Measurements from ENCODE around the gene IGFN1.
"Not testable (repeated sequence)": the region's sequence is repeated elsewhere in the genome, so short reads cannot be mapped to it uniquely, and the experiment has no call there.

The IGFN1 gene

DNA sequence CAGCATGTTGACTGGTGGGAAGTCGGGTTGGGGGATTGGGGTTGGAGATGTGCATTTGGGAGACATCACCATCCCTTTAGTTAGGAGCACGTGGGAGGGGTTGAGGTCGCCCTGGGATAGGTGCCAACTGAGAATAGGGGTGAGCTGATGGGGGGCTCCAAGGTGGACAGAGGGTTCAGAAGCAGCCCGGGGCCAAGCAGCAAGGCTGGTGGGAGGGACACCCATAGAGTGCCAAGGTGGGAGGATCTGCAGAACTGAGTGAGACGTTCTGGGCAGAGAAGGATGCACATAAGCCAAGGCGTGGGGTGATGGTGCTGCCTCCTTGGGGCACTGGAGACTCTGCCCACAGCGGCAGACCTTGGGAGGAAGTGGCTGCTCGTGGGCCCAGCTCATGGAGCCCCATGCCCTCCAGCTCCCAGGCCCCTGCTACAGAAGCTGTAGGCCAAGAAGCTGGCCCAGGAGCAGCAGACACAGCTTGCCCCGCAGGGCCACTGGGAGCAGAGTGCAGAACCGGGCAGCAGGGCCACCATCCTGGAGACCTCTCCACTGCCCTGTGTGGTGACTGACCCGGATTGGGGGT lies 61.3 kb downstream of the IGFN1 start:
- DNase-seq = no peak

DNA sequence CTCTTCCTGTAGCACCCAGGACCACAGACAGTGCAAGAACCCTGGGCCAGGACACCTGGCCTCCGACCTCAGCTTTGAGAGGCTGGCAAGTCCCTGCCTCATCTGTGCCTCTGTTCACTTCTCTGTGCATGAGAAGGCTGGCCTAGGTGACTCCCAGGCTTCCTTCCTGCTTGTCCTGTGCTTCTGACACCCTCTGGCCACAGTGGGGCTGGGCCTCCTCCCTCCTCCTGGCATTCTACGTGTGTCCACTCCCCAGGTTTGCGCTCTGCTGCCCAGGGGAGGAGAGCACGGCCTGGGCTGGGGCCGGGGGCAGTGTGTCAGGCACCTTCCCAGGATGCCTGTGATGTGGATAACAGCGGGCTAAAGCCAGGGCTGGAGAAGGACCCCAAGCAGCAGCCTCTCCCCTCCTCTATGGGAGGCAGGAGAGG lies 62.3 kb downstream of the IGFN1 start:
- no peak for DNase-seq

DNA sequence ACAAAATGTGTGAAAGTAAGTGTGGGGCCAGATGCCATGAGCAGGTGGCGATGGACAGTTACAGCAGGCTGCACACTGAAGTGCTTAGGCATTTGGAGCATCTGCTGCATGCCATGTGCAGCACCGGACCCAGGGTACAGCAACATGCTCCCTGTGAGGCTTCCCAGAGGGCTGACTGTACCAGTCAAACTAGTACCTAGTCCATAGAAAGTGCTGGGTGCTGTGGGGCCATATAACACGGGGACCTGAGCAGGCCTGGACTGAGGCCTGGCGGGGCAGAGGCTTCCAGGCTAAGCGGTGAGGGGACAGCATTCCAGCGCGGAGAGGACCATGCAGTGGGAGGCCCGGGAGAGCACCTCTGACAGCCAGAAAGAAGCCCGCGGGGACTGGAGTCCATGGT lies 62.8 kb downstream of the IGFN1 start:
- DNase-seq = no peak

DNA sequence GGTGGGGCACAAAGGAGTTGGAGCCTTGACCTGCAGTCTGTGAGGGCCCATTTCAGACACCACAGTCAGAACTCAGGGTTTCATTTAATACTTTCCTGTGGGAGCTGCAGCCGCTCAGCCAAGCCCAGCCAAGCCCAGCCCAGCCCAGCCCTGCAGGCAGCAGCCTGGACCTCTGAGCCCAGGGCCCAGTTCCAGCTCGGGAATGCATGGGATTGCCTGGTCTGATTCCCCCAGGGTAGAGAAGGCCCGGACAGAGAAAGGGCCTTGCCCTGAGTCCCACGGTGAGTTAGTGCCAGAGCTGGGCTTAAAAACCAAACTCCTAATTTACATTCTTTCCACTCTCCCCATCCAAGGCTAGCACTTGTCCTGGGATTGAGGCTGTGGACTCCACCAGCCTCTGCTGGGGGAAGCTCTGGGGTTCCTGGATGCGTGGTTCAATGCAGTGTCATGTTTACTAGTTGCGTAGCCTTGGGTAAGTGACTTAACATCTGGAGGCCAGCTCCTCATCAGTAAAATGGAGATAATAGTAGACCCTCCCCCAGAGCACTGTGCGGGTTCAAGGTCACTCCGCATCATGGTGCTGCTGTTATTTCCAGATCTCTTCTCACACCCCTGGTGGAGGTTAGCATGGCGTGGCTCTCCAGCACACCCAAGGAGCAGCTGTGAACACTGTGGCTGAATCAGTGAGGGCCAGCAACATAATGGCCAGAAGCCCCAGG lies 63.4 kb downstream of the IGFN1 start:
- DNase-seq = no peak

DNA sequence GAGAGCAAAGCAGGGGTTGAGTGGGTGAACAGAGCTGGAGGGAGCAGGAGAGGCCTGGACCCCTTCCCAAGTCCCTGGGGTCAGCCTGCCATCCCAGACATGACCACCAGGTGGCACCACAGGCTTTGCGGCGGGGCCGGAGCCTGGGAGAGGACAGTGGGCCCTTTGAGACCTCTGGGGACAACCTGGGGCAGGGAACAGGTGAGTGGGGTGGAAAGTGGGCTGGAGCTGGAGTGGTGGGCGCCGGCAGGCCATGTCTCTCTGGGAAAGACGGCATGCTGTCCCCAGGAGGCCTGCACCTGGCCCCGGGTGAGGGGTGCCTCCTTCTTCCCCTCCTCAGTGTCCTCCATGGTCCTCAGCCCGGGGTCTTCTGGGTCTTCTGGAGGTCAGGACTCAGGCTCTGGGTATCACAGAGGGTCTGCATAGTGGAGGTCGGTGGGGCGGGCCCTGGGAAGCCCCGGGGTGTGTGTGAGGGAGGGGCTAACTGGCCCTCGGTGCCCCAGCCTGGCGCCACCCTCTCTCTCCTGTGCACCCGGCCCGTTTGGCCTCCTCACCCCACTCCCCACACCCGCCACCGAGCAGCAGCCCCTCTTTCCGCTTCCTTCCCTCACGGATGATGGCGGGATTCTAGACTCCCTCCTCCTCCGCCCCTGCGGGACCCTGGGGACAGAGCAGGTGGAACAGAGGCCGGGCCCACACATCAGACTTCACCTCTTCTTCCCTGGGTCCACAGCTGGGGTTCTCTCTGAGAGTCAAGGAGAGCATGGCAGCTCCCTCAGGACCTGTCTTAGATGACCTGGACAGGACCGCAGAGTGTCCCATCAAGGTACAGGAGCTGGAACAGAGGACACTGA lies 64.2 kb downstream of the IGFN1 start:
- no peak for DNase-seq

DNA sequence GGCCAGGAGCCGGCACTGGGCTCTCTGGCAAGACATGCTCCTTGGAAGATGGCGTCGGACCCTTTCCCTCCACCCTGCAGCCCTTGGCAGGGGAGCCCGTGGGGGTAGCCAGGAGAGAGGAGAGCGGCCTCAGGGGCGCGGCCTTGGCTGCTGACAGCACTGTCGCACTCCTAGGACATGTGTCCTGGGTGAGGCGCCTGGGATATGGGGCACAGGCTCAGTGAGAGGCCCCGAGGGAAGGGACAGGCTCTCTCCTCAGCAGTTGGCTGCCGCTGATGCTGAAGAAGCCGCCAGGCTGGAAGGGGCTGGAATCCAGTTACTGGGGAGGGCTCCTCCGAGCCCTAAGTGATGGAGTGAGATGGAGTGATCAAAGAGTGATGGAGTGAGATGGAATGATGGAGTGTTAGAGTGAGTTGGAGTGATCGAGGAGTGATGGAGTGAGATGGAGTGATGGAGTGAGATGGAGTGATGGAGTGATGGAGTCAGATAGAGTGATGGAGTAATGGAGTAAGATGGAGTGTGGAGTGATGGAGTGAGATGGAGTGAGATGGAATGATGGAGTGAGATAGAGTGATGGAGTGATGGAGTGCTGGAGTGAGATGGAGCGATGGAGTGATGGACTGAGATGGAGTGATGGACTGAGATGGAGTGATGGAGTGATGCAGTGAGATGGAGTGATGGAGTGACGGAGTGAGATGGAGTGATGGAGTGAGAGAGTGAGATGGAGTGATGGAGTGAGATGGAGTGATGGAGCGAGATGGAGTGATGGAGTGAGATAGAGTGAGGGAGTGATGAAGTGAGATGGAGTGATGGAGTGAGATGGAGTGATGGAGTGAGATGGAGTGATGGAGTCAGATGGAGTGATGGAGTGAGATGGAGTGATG lies 65.1 kb downstream of the IGFN1 start:
- DNase-seq = no peak

DNA sequence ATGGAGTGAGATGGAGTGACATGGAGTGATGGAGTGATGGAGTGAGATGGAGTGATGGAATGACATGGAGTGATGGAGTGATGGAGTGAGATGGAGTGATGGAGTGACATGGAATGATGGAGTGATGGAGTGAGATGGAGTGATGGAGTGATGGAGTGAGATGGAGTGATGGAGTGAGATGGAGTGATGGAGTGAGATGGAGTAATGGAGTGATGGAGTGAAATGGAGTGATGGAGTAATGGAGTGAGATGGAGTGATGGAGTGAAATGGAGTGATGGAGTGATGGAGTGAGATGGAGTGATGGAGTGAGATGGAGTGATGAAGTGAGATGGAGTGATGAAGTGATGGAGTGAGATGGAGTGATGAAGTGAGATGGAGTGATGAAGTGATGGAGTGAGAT lies 67.5 kb downstream of the IGFN1 start:
- not testable (repeated sequence) for DNase-seq

DNA sequence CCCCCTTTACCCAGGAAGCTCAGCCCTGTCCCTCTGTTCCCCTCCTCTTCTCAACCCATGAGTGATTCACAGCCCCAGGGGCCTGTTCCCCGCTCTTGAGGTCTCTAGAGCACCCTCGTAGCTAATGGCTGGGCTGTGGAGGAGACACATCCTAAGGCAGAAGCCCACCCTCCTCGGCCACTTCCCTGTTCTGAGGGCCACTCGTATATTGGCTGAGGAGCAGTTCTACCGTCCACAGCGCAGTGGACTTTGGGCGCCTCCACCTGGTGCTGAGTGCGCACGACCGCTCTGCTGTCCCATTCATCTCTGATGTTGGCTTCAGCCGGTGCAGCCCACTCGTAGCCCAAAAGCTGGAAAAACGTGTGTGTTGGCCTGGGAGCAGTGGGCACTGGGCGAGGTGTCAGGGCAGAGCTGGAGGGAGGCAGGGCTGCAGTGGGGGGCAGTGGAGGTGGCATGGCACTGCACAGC lies 68.2 kb downstream of the IGFN1 start:
- DNase-seq = no peak

DNA sequence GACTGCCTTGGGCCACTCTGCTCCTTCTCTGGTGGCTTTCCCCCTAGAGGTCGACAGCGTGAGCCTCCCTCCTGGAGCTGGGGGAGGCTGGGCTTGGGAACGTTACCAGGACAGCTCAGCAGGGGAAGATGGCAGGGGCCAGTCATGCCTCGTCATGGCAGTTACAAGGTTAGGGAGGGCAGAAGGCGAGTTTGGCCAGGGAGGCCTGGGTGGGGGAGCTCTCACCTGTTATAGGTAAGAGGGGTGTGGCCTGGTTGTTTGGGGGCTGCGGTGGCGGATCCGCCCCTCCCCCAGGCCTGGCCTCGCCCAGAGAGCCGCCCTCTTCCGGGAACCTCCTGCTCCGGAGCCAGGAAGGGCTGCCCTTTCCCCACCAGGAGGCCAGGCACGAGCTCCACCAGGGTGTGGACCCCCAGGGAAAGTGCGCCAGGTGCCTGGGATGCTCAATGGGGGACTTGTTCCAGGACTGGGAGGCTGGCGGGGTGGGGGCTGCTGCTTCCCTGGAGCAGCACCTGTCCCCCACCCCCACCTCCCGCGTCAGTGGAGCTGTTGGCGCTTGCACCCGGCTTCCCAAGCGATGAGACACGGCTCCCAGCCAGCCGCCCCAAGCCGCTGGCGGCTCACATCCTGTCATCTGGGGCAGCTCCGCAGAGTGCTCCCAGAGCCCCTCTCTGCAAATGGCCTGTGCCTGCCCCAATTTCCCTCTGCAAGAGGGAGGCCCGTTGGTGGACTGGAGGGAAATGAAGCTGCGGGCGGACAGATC lies 69.0 kb downstream of the IGFN1 start:
- no peak for DNase-seq

DNA sequence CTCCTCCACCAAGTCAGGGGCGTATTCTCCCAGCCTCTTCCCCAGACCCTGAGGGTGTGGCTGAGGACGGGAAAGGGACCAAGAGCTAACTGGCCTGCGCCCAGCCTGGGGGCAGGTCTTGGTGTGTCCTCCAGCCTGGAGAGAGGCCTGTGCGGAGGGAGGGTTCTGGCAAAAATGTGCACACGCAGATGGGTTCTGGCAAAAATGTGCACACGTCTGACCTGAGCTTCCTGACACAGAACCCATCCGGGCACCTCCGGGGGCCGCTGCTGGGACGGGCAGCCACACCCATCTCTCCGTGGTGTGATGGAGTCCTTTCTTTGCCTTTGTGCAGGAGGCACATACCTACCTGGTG lies 69.6 kb downstream of the IGFN1 start:
- no peak for DNase-seq

DNA sequence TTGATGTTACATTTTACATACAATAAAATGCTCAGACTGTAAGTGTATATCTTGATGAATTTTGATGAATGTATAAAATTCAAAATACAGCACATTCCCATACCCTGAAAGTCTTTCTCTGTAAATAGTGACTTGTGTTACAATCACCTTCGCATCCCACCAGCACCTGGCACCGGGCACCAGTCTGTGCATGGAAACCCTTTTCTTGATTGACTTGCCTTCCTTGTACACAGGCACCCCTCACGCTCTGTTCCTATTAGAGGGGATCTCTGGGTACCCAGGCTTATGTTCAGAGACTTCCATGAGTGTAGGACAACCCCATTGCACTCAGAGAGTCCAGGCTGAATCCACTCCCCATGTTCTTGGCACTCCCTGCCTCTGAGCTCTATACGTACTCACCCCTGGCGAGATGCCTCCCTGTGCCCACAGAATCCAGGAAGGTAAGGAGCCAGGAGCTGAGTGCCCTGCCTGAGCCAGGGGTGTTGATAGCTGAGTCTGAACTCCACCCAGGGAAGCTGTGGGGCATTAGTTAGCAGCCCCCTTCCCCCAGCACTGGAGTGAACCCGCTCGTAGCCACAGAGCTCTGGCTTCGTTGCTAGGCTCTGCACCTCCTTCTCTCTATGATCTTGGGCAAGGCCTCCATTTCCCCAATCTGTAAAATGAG lies 70.2 kb downstream of the IGFN1 start:
- DNase-seq = no peak

DNA sequence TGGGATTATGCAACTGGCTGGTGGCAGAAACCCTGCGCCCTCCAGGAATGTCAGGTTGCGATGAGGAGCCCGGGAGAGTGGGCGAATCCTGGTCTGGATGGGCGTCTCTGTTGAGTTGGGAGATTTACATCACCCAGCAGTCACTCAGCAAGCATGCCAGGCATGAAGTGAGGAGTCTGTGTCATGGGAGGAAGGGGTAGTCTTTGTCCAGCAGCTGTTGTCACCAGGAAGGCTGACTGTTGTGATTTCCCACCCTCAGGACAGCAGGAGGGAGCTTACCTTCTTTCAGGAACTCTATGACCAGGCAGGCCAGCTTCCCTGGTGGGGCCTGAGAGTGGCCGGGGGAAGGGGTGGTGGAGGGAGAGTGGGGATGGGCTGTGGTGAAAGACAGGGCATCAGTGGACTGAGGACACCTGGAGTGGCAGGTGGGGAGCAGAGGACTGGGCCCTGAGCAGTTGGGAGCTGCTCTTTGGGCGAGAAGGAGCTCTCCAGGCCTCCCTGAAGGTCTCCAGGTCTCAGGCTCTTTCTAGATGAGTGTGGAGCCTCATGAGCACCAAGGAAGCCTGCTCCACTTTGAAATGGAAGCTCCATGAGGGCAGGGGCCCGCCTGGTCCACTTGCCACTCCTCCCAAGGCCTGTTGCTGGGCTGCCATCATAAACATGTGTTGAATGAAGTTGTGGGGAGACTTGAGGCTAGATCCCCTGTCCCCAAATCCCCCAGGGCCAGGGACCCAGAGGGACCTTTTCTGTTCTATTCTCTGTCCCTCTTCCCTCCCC lies 71.3 kb downstream of the IGFN1 start:
- DNase-seq = no peak

DNA sequence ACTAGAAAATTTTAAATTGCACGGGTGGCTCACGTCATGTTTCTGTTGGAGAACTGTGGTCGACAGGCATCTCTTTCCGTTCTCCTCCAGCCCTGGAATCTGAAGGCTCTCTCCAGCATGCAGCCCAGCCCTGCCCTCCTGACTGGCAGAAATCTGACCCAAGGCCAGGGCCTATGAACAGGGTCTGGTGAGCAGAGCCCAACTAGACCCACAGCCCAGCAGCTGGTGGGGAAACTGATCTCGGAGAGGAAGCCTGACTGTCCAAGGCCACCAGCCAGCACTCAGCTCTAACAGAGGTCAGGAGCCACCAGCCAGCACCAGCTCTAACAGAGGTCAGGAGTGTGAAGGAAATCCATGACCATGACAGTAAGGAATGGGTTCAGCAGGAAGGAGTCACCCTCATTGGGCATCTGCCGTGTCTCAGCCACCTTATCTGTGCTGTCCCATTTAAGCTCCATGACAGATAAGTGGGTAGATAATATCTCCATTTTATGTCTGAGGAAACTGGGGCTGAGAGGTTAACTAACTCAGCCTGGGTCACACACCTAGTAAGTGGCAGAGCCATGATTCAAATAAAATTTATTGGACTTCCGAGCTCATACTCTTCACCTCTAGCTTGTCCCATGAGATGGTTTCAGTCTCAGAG lies 72.5 kb downstream of the IGFN1 start:
- no peak for DNase-seq

DNA sequence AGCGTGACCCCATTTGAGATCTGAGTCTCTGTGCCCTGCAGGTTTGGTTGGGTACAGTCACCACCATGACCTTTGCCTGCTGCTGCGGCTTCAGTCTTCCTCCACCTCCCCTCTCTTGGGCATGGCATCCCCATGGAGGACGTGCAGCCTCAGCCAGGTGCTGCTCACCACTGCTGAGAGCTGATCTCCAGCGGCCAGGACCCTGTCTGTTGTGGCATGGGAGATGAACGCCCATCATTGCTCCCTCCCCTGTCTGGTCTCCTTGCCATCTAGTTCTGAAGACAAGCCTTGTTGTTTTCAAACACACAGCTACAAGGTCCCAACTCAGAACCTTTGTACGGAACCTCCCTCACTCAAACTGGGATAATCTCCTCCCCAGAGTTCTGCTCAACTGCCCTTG lies 73.4 kb downstream of the IGFN1 start:
- no peak for DNase-seq

DNA sequence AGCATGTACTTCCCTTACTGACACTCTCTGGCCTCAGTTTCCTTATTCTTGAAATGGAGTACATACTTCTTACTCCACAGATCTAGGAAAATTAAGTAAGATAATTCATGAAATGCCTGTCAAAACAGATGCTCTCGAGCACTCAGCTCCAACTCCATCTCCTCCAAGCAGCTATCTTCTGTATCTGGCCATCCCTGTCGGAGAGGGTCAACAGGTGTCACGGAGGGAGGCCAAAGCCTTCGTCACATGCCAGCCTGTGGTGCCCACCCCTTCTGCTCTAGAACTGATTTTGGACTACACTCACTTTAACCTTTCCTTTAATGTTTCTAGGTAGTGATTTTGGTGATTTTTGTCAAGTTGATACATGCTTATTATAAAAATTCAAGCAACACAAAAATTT lies 73.9 kb downstream of the IGFN1 start:
- no peak for DNase-seq

DNA sequence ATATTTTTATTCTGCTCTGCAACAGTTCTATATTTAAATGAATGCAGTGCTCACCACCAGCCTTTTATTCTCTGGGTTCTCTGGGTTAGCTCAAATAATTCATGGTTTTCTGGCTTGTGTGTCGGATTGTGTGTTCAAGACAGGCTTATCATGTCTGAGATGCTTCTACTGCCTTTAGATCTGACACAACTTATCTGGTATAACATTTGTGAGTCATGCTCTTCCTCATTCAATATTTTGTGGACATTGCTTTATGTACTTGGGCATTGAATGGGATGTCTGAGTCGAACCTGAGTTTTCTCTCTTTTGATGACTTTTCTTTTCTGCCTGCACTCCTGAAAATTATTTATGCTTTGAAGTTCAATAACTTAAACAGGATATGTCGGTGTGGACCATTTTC lies 75.1 kb downstream of the IGFN1 start:
- DNase-seq = no peak

DNA sequence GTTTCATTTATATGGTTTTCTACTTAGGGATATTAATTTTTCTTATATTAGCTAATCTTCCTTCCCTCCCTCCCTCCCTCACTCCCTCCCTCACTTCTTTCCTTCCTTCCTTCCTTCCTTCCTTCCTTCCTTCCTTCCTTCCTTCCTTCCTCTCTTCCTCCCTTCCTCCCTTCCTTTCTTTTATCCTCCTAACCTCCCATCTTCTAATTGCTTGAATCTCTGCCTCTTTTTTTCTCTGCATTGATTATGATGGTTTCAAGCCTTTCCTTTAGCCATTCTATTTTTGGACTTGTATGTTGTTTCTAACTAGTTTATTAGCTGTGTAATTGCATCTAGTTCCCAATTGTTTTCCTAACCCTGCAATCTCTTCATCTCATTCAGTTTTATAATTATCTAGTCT lies 75.7 kb downstream of the IGFN1 start:
- no peak for DNase-seq

DNA sequence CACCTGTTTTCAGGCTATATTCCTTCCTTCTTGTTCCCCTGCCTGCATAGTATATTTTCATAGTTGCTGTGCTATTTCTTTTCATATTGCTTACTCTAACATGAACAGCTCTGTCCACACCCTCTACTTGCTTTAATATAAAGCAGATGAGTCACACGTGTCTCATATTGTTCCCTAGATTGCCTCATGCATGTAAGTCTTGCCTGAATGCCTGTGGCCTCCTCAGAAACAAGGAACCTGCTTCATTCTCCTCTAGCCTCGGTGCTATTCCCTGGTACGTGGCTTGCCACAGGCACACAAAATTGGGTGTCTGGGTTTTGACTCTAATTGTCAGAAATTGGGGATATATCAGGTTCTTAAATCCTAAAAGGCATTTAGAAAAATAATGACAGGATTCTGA lies 76.2 kb downstream of the IGFN1 start:
- peak; percentile 82 for DNase-seq

DNA sequence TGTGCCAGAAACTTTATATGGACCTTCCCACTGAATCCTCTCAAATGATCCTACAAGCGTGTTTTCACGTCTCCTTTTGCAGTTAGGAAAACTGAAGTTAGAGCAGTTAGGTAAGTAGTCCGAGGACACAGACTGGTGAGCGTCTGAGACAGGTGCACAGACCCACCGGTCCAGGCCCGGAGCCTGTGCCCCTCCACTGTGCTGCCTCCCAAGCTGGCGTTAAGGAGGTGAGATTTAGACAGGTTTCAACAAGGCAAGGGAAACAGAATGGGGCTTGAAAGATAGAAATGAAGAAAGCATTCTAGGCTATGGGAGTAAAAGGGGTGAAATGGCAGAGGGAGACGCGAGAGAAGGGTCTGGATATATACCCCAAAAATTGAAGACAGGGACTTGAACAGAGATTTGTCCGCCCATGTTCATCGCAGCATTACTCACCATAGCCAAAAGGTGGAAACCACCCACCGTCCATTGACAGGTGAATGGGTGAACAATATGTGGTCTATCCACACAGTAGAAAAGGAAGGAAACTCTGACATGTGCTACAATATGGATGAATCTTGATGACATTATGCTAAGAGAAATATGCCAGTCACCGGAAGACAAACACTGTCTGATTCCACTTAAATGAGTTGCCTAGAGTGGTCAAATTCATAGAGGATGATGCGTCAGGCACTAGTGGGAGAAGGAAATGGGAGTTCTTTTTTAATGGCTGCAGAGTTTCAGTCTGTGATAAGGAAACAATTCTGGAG lies 77.0 kb downstream of the IGFN1 start:
- peak; percentile 1 for DNase-seq

Data from amniotic stem cell (primary cell).